ENCODE measurements around the gene TSKU.

GRCh38 chr11:76844511-76844910 lies 61.4 kb downstream of the TSKU start:
- TF ChIP-seq, protein P1, sequence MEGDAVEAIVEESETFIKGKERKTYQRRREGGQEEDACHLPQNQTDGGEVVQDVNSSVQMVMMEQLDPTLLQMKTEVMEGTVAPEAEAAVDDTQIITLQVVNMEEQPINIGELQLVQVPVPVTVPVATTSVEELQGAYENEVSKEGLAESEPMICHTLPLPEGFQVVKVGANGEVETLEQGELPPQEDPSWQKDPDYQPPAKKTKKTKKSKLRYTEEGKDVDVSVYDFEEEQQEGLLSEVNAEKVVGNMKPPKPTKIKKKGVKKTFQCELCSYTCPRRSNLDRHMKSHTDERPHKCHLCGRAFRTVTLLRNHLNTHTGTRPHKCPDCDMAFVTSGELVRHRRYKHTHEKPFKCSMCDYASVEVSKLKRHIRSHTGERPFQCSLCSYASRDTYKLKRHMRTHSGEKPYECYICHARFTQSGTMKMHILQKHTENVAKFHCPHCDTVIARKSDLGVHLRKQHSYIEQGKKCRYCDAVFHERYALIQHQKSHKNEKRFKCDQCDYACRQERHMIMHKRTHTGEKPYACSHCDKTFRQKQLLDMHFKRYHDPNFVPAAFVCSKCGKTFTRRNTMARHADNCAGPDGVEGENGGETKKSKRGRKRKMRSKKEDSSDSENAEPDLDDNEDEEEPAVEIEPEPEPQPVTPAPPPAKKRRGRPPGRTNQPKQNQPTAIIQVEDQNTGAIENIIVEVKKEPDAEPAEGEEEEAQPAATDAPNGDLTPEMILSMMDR (conservative IDR thresholded peaks at IDR 0.05; ENCODE audit: low read depth in 2 of 2) = no peak
- no peak for TF ChIP-seq EZH2phosphoT487 (IDR thresholded peaks at IDR 0.05; ENCODE audit: unreplicated experiment)
- TF ChIP-seq, protein P2, sequence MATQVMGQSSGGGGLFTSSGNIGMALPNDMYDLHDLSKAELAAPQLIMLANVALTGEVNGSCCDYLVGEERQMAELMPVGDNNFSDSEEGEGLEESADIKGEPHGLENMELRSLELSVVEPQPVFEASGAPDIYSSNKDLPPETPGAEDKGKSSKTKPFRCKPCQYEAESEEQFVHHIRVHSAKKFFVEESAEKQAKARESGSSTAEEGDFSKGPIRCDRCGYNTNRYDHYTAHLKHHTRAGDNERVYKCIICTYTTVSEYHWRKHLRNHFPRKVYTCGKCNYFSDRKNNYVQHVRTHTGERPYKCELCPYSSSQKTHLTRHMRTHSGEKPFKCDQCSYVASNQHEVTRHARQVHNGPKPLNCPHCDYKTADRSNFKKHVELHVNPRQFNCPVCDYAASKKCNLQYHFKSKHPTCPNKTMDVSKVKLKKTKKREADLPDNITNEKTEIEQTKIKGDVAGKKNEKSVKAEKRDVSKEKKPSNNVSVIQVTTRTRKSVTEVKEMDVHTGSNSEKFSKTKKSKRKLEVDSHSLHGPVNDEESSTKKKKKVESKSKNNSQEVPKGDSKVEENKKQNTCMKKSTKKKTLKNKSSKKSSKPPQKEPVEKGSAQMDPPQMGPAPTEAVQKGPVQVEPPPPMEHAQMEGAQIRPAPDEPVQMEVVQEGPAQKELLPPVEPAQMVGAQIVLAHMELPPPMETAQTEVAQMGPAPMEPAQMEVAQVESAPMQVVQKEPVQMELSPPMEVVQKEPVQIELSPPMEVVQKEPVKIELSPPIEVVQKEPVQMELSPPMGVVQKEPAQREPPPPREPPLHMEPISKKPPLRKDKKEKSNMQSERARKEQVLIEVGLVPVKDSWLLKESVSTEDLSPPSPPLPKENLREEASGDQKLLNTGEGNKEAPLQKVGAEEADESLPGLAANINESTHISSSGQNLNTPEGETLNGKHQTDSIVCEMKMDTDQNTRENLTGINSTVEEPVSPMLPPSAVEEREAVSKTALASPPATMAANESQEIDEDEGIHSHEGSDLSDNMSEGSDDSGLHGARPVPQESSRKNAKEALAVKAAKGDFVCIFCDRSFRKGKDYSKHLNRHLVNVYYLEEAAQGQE (IDR thresholded peaks at IDR 0.05; ENCODE audit: unreplicated experiment) = no peak
- TF ChIP-seq ZNF331 (CRISPR knock-in tag; IDR thresholded peaks at IDR 0.05; ENCODE audit: low read depth) = no peak
- no peak for TF ChIP-seq EZH2 (IDR thresholded peaks at IDR 0.05; ENCODE audit: low read depth, unreplicated experiment)
- no peak for TF ChIP-seq POLR2AphosphoS5 (IDR thresholded peaks at IDR 0.05; ENCODE audit: low read depth)
- TF ChIP-seq JUNB (IDR thresholded peaks at IDR 0.05; ENCODE audit: unreplicated experiment) = no peak
- TF ChIP-seq STAT1 (IDR thresholded peaks at IDR 0.05; ENCODE audit: unreplicated experiment) = no peak
- TF ChIP-seq CREB1 (CRISPR knock-in tag; IDR thresholded peaks at IDR 0.05; ENCODE audit: low read depth) = no peak
- no peak for TF ChIP-seq ETS1 (IDR thresholded peaks at IDR 0.05)
- no peak for TF ChIP-seq NANOG (IDR thresholded peaks at IDR 0.05; ENCODE audit: borderline replicate concordance)
- no peak for TF ChIP-seq ZNF114 (CRISPR knock-in tag; IDR thresholded peaks at IDR 0.05)

Measured in GM23338 (cell line).